Measurements from ENCODE around the gene FBXL4. TPM values are rescaled to one million over a fixed set of nuclear protein-coding genes. Genes with fewer than 3 reads are reported as not detected.

Gene FBXL4
- total and polyA plus RNA-seq, 10 of the 15 experiments (the other 5 are each of a cell fraction or from before 2014, with no cell fraction given): 2.9 to 16.9 (median 7.2) TPM

- intact Hi-C loops (cut with micrococcal nuclease; ENCODE audit: unreplicated experiment): no loop called here
- no peak overlapping the region for H3K27ac ChIP-seq (ENCODE audit: control insufficient read depth, insufficient read depth)
- no peak overlapping the region for H3K4me2 ChIP-seq (ENCODE audit: control insufficient read depth, insufficient read depth)
- H3K27me3 ChIP-seq (replicated peaks in 1 of 2; ENCODE audit: control insufficient read depth in 2 of 2, insufficient read depth in 2 of 2, low read length in 1 of 2): no peaks in the 10 kb centered on the region
- DNase-seq (ENCODE audit: low read depth, low spot score) (no peak), FAIRE-seq (no peak), ATAC-seq (no peak)
- RAD21 ChIA-PET (ENCODE audit: unreplicated experiment): no interaction called here
- no peak overlapping the region for H3K9ac ChIP-seq (ENCODE audit: control insufficient read depth, insufficient read depth, low read length)
- H3K36me3 ChIP-seq (ENCODE audit: control insufficient read depth in 2 of 2, insufficient read depth in 2 of 2, low read length in 1 of 2): no peaks in the 10 kb centered on the region
- no TSS peak for BruUV-seq (replicated peaks)
- H3K79me2 ChIP-seq (ENCODE audit: control insufficient read depth, insufficient read depth, low read length): no peaks in the 10 kb centered on the region
- SMC1A ChIA-PET (ENCODE audit: uncharacterized antibody, unreplicated experiment): no interaction called here
- no peak overlapping the region for H2AFZ ChIP-seq (ENCODE audit: control insufficient read depth, low read depth, low read length)
- TF ChIP-seq, protein P1, sequence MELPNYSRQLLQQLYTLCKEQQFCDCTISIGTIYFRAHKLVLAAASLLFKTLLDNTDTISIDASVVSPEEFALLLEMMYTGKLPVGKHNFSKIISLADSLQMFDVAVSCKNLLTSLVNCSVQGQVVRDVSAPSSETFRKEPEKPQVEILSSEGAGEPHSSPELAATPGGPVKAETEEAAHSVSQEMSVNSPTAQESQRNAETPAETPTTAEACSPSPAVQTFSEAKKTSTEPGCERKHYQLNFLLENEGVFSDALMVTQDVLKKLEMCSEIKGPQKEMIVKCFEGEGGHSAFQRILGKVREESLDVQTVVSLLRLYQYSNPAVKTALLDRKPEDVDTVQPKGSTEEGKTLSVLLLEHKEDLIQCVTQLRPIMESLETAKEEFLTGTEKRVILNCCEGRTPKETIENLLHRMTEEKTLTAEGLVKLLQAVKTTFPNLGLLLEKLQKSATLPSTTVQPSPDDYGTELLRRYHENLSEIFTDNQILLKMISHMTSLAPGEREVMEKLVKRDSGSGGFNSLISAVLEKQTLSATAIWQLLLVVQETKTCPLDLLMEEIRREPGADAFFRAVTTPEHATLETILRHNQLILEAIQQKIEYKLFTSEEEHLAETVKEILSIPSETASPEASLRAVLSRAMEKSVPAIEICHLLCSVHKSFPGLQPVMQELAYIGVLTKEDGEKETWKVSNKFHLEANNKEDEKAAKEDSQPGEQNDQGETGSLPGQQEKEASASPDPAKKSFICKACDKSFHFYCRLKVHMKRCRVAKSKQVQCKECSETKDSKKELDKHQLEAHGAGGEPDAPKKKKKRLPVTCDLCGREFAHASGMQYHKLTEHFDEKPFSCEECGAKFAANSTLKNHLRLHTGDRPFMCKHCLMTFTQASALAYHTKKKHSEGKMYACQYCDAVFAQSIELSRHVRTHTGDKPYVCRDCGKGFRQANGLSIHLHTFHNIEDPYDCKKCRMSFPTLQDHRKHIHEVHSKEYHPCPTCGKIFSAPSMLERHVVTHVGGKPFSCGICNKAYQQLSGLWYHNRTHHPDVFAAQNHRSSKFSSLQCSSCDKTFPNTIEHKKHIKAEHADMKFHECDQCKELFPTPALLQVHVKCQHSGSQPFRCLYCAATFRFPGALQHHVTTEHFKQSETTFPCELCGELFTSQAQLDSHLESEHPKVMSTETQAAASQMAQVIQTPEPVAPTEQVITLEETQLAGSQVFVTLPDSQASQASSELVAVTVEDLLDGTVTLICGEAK (IDR thresholded peaks at IDR 0.05; ENCODE audit: borderline replicate concordance): no peak
- TF ChIP-seq ZNF687 (IDR thresholded peaks at IDR 0.05): no peak
- no peak for TF ChIP-seq GABPA (IDR thresholded peaks at IDR 0.05; ENCODE audit: low read depth)
- no peak for TF ChIP-seq CUX1 (IDR thresholded peaks at IDR 0.05; ENCODE audit: insufficient replicate concordance, low read depth, low read length)
- TF ChIP-seq JUND (IDR thresholded peaks at IDR 0.05; ENCODE audit: low read depth, low read length): no peak
- no peak for TF ChIP-seq CTCF (IDR thresholded peaks at IDR 0.05 in 2 of 3, conservative IDR thresholded peaks at IDR 0.05 in 1 of 3; ENCODE audit: control insufficient read depth in 2 of 3, extremely low read depth in 1 of 3, insufficient read depth in 1 of 3, low read depth in 3 of 3, low read length in 3 of 3)
- H3K9me3 ChIP-seq (replicated peaks; ENCODE audit: control insufficient read depth, insufficient read depth, low read length): no peaks in the 10 kb centered on the region
- POLR2A ChIA-PET: no interaction called here
- H3K4me1 ChIP-seq (ENCODE audit: control insufficient read depth, insufficient read depth, low read length): no peaks in the 10 kb centered on the region; the same call in 1 of the 2 replicates
- H3K4me3 ChIP-seq: no peak overlapping the region
- in situ Hi-C loops (cut with MboI): no loop called here
- CTCF ChIA-PET: no interaction called here
- no peaks in the 10 kb centered on the region for H4K20me1 ChIP-seq (ENCODE audit: control insufficient read depth, insufficient read depth)
- 98% methylated on average over 3 of the region's 3 CpGs for WGBS (ENCODE audit: insufficient coverage, insufficient replicate concordance, low lambda C conversion rate, missing lambda C conversion rate)
These were observed 62.4 kb downstream of the FBXL4 start for GRCh38 chr6:98885330-98885729.
